GM18861 (cell line): ENCODE measurements around the gene CRTC3.
"Not testable (repeated sequence)": the region's sequence is repeated elsewhere in the genome, so short reads cannot be mapped to it uniquely, and the experiment has no call there.

ENCODE experiments used
- ATAC-seq: cut with Tn5 transposase; IDR thresholded peaks from one replicate; pipeline ENCODE4 v1.9.1; 2021; ENCODE audit not compliant: unreplicated experiment

Gene CRTC3

DNA sequence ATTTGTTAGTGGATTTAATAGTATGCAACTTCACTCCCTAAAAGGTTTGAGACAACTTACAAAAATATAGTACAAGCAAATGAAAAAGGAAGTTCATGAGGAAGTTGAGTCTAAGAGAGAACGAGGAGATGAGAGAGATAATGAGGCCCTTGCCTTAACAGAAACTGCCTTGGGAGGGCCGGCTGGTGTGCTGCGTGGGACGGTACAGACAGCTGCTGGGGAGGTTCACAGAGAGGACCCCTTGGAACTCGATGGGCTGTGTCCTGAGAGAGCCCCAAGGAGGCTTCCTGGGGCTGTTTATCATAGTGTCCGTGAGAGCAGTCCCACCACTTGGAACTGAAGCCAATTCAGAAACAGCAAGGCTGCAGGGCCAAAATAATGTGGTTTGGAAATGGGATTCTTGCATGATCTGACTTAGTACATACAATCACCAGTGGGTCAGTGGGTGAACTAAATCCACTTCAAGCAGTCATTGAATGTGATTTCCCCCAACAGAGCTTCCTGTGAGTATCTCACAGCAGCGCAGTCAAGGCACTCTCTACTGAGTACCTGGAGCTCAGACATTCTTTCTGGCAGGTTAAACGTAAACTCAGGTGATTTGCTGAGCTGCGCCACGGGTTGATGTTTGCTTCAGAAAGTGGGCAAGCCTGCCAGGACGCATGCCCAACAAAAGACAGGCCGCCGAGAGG is 90.8 kb downstream of the CRTC3 start:
- ATAC-seq, result no peak

- ATAC-seq, result no peak
Observed at GRCh38 chr15:90623854-90624253, 94.1 kb downstream of the CRTC3 start.

GRCh38 chr15:90624278-90624981 is 94.7 kb downstream of the CRTC3 start:
- no peak for ATAC-seq

DNA sequence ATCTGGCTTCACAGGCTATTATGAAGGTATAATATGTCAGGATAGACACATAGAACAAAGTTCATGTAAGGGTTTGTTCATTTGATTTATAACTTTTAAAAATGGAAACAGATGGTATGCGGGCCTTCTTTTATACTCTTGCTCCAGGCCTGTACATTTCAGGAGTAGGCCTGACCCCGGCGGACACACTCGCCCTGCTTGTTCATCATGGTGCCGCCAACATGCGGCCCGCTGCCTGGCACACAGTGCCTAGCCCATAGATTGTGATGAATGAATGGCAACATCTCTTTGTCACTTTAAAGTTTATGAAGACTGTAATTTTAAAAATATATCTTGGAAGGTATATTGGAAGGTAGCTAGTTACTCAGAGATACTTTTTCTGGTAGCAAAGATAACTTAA is 95.3 kb downstream of the CRTC3 start:
- no peak for ATAC-seq

- ATAC-seq, result no peak
Observed at GRCh38 chr15:90629217-90629616, 99.5 kb downstream of the CRTC3 start.

- ATAC-seq, result no peak
Observed at GRCh38 chr15:90633360-90633759, 103.6 kb downstream of the CRTC3 start.

DNA sequence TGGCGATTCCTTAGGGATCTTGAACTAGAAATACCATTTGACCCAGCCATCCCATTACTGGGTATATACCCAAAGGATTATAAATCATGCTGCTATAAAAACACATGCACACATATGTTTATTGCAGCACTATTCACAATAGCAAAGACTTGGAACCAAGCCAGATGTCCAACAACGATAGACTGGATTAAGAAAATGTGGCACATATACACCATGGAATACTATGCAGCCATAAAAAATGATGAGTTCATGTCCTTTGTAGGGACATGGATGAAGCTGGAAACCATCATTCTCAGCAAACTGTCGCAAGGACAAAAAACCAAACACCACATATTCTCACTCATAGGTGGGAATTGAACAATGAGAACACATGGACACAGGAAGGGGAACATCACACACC is 107.3 kb downstream of the CRTC3 start:
- not testable (repeated sequence) for ATAC-seq

- ATAC-seq, result no peak
Observed at GRCh38 chr15:90637693-90638092, 108.0 kb downstream of the CRTC3 start.

- ATAC-seq, result no peak
Observed at GRCh38 chr15:90638201-90638691, 108.5 kb downstream of the CRTC3 start.

DNA sequence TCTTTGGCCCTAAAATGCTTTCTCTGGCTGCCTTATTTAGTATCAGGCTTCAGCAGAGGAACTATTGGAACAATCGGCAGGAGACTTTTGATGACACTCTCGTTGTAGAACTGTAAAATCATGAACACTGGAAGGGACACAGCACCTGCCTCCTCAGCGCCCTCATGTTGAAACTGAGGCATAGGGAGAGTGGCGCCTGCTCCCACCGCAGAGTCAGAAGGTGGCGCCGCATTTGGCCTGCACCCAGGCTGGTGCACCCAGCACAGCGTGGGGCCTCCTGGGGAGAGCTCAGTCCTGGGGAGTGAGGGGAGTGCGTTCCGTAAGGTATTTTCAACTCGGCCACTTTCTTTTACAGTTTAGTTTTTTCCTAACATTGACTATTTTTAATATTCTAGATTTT is 109.2 kb downstream of the CRTC3 start:
- ATAC-seq, result no peak

- ATAC-seq, result no peak
Observed at GRCh38 chr15:90640862-90641261, 111.1 kb downstream of the CRTC3 start.

- no peak for ATAC-seq
Observed at GRCh38 chr15:90641581-90642463, 112.1 kb downstream of the CRTC3 start.

- no peak for ATAC-seq
Observed at GRCh38 chr15:90642464-90643300, 113.0 kb downstream of the CRTC3 start.

DNA sequence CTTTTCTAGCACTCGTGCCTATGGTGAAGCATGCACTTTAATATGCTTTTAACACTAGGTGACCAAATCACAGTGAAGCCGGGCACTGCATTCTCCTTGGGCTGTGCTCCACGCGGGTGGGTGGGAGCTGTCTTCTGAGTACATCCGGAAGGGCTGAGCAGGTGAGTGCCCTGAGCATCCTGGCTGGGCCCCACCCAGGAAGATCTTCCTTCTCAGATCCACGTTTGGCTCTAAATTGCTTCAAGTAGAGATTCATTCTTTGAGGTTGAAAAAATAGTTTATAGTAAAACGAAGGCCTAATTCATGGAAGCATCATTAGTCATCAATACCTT is 113.5 kb downstream of the CRTC3 start:
- ATAC-seq, result no peak

DNA sequence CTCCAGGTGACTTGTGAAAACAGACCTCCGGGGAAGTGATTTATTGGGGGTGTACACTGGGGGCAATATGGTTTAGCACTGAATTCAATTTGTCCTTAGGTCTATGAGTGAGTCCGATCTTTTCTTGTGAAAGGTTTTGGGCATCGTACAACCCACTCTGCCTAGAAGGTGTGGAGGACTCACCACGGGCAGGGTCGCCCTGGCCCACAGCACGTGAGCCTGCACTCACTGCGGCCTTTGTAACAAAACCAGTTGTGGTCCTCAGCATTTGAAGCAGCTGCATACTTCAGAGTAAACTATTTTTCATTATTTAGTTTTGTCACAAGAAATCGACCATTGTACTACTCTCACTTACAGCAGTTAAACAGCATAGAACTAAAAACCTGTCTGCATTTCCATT is 114.8 kb downstream of the CRTC3 start:
- ATAC-seq, result no peak

GRCh38 chr15:90644952-90645725 is 115.4 kb downstream of the CRTC3 start:
- no peak for ATAC-seq

GRCh38 chr15:90645873-90646575 is 116.3 kb downstream of the CRTC3 start:
- no peak for ATAC-seq

- ATAC-seq, result no peak
Observed at GRCh38 chr15:90646662-90647305, 117.1 kb downstream of the CRTC3 start.

GRCh38 chr15:90647326-90647725 is 117.6 kb downstream of the CRTC3 start:
- no peak for ATAC-seq
